ENCODE data around the gene SLC23A2.
A peak's percentile ranks its signal among the peaks of the same experiment; 100 is the strongest.

The SLC23A2 gene

GRCh38 chr20:4950841-4951240 lies 50.5 kb downstream of the SLC23A2 start:
- peak overlapping the region; percentile 28 for H3K27ac ChIP-seq
- H3K36me3 ChIP-seq (replicated peaks), result no peaks in the 10 kb centered on the region
- no peak for TF ChIP-seq CTCF (IDR thresholded peaks at IDR 0.05; ENCODE audit: low read depth, low read length, missing control alignments)
- in situ Hi-C loops (cut with HindIII; ENCODE audit: low pct_ligation_motif_present, low sequenced_read_pairs), result no loop called here
- H3K4me3 ChIP-seq (ENCODE audit: low read depth, low read length), result no peak overlapping the region
- no peak for DNase-seq
- H3K27me3 ChIP-seq (replicated peaks), result no peaks in the 10 kb centered on the region

- no peak for TF ChIP-seq CTCF (IDR thresholded peaks at IDR 0.05; ENCODE audit: low read depth, low read length, missing control alignments)
- in situ Hi-C loops (cut with HindIII; ENCODE audit: low pct_ligation_motif_present, low sequenced_read_pairs), result no loop called here
- Histone ChIP-seq H3K27ac (no peak overlapping the region), H3K27me3 (replicated peaks) (no peaks in the 10 kb centered on the region), H3K36me3 (replicated peaks) (no peaks in the 10 kb centered on the region), H3K4me3 (ENCODE audit: low read depth, low read length) (no peak overlapping the region)
- DNase-seq, result no peak
Measured at GRCh38 chr20:4950437-4950836, 50.9 kb downstream of the SLC23A2 start.

GRCh38 chr20:4949833-4950178 lies 51.5 kb downstream of the SLC23A2 start:
- DNase-seq, result no peak
- TF ChIP-seq CTCF (IDR thresholded peaks at IDR 0.05; ENCODE audit: low read depth, low read length, missing control alignments), result peak; percentile 58

GRCh38 chr20:4947817-4948559 lies 53.3 kb downstream of the SLC23A2 start:
- no peak overlapping the region for H3K27ac ChIP-seq
- in situ Hi-C loops (cut with HindIII; ENCODE audit: low pct_ligation_motif_present, low sequenced_read_pairs), result no loop called here
- DNase-seq, result no peak
- TF ChIP-seq CTCF (IDR thresholded peaks at IDR 0.05; ENCODE audit: low read depth, low read length, missing control alignments), result no peak
- no peak overlapping the region for H3K4me3 ChIP-seq (ENCODE audit: low read depth, low read length)
- no peaks in the 10 kb centered on the region for H3K36me3 ChIP-seq (replicated peaks)
- H3K27me3 ChIP-seq (replicated peaks), result no peaks in the 10 kb centered on the region

More at GRCh38 chr20:4949833-4950178, 51.5 kb downstream of the SLC23A2 start:
- Histone ChIP-seq H3K27me3 (replicated peaks) (no peaks in the 10 kb centered on the region), H3K36me3 (replicated peaks) (no peaks in the 10 kb centered on the region), H3K27ac (no peak overlapping the region), H3K4me3 (ENCODE audit: low read depth, low read length) (no peak overlapping the region)
- in situ Hi-C loops (cut with HindIII; ENCODE audit: low pct_ligation_motif_present, low sequenced_read_pairs), result no loop called here

- DNase-seq, result no peak
- in situ Hi-C loops (cut with HindIII; ENCODE audit: low pct_ligation_motif_present, low sequenced_read_pairs), result no loop called here
- Histone ChIP-seq H3K27ac (no peak overlapping the region), H3K36me3 (replicated peaks) (no peaks in the 10 kb centered on the region), H3K27me3 (replicated peaks) (no peaks in the 10 kb centered on the region), H3K4me3 (ENCODE audit: low read depth, low read length) (no peak overlapping the region)
- TF ChIP-seq CTCF (IDR thresholded peaks at IDR 0.05; ENCODE audit: low read depth, low read length, missing control alignments), result no peak
Measured at GRCh38 chr20:4946986-4947385, 54.3 kb downstream of the SLC23A2 start.

GRCh38 chr20:4946585-4946984 lies 54.7 kb downstream of the SLC23A2 start:
- Histone ChIP-seq H3K36me3 (replicated peaks) (no peaks in the 10 kb centered on the region), H3K4me3 (ENCODE audit: low read depth, low read length) (no peak overlapping the region), H3K27ac (no peak overlapping the region), H3K27me3 (replicated peaks) (no peaks in the 10 kb centered on the region)
- in situ Hi-C loops (cut with HindIII; ENCODE audit: low pct_ligation_motif_present, low sequenced_read_pairs), result no loop called here
- DNase-seq, result no peak
- no peak for TF ChIP-seq CTCF (IDR thresholded peaks at IDR 0.05; ENCODE audit: low read depth, low read length, missing control alignments)
